Loucy (cell line): ENCODE measurements around the gene MOB3C.

Experiments
- H2AFZ ChIP-seq: fragments of 200-600 bp; sonication (generic); 2 replicates; pipeline ENCODE4 v1.6.0; 2016; ENCODE audit warnings: antibody characterized with exemption, mild to moderate bottlenecking, low read length, moderate library complexity
- H3F3A ChIP-seq: fragments of 200-600 bp; 2 replicates; pipeline ENCODE4 v1.6.0; 2016; ENCODE audit warnings: antibody characterized with exemption, low read depth, mild to moderate bottlenecking
- H3K27me3 ChIP-seq: fragments of 200-600 bp; sonication (generic); 2 replicates; pipeline ENCODE4 v1.6.1; 2014; ENCODE audit warnings: low read length, mild to moderate bottlenecking; ENCODE audit not compliant: insufficient read depth, poor library complexity, severe bottlenecking
- H3K36me3 ChIP-seq: fragments of 200-600 bp; sonication (generic); 2 replicates; pipeline ENCODE4 v1.6.1; 2016; ENCODE audit warnings: low read length; ENCODE audit not compliant: insufficient read depth
- H3K4me1 ChIP-seq: fragments of 200-600 bp; sonication (generic); 2 replicates; pipeline ENCODE4 v1.5.1; 2014; ENCODE audit warnings: low read length, mild to moderate bottlenecking; ENCODE audit not compliant: insufficient read depth, poor library complexity, severe bottlenecking
- H3K4me2 ChIP-seq: fragments of 200-600 bp; sonication (generic); 2 replicates; pipeline ENCODE4 v1.6.0; 2014; ENCODE audit warnings: antibody characterized with exemption, low read length, low read depth, mild to moderate bottlenecking; ENCODE audit not compliant: poor library complexity, severe bottlenecking
- H3K4me3 ChIP-seq: fragments of 200-600 bp; sonication (generic); 2 replicates; pipeline ENCODE4 v1.5.1; 2014; ENCODE audit warnings: low read length, mild to moderate bottlenecking, mixed read lengths; ENCODE audit not compliant: poor library complexity, severe bottlenecking
- H3K79me2 ChIP-seq: fragments of 200-600 bp; sonication (generic); 2 replicates; pipeline ENCODE4 v1.6.1; 2014; ENCODE audit warnings: low read length; ENCODE audit not compliant: insufficient read depth
- H3K9ac ChIP-seq: fragments of 200-600 bp; sonication (generic); 2 replicates; pipeline ENCODE4 v1.6.0; 2014; ENCODE audit warnings: mild to moderate bottlenecking, low read depth, low read length, moderate library complexity; ENCODE audit not compliant: poor library complexity, severe bottlenecking
- H3K9me2 ChIP-seq: fragments of 200-600 bp; sonication (generic); replicated peaks from 2 replicates; pipeline ENCODE4 v1.6.1; 2016; ENCODE audit warnings: low read depth, low read length, mixed read lengths
- H3K9me3 ChIP-seq: fragments of 200-600 bp; sonication (generic); 2 replicates; pipeline ENCODE4 v1.6.1; 2014; ENCODE audit warnings: mild to moderate bottlenecking, antibody characterized with exemption, low read length, low read depth; ENCODE audit not compliant: insufficient read depth
- H4K20me1 ChIP-seq: fragments of 200-600 bp; sonication (generic); 2 replicates; pipeline ENCODE4 v1.6.0; 2014; ENCODE audit warnings: antibody characterized with exemption, low read length, mild to moderate bottlenecking; ENCODE audit not compliant: insufficient read depth, poor library complexity, severe bottlenecking
- CTCF ChIP-seq: fragments of 200-600 bp; sonication (generic); conservative IDR thresholded peaks from 2 replicates; pipeline ENCODE4 v1.5.1; 2014; ENCODE audit warnings: mild to moderate bottlenecking, antibody characterized with exemption, low read length
- EZH2phosphoT487 ChIP-seq: fragments of 200-600 bp; IDR thresholded peaks from 2 replicates; pipeline ENCODE4 v1.6.1; 2018; ENCODE audit warnings: antibody characterized with exemption, mild to moderate bottlenecking, moderate library complexity, borderline replicate concordance

The MOB3C gene

DNA sequence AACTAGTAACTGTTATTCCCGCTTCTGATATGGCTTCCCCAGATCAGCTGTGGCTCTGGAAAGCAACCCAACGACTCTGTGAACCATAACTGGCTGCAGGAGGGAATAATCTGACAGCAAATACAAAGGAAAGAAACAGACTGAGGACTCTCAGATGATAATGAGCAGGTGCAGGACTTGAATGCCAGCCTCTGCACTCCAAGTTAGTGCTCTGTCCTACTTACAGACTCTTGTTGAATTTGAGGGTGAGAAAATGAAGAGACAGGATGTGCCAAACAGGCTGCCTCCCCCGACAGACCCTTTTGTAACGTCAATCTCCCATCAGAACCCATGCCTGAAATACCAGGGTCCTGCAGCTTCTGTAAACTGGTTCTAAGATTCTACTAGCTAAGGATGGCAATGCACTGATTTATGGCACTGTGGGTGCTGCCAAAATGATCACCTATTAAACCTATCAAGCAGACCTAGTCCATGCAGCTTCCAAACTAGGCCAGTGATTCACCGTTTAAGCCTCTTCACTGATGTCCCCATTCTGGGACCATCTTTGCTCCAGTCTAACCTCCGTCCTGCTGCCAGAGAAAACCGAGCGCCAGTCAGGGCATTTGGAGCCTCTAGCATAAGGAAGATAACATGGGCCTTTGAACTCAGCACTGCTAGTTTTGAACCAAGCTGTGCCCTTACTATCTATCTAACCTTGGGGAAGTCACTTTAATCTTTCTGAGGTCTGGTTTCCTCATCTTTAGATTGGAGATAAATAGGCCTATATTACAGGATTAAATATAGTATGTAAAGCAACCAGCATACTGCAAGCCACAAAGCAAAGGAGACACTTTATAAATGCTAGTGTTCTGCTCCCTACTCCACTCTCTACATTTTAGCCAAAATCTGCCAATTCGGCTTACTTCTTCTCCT is 17.3 kb downstream of the MOB3C start:
- Histone ChIP-seq H3K4me3 (no peak overlapping the region), H3F3A (no peaks in the 10 kb centered on the region), H3K9ac (no peak overlapping the region), H3K27me3 (no peaks in the 10 kb centered on the region), H3K9me2 (no peaks in the 10 kb centered on the region), H3K4me1 (peaks cover 45% of the 10 kb centered on the region), H4K20me1 (no peaks in the 10 kb centered on the region), H3K36me3 (no peaks in the 10 kb centered on the region), H2AFZ (no peak overlapping the region), H3K4me2 (peak overlapping the region; percentile 9), H3K79me2 (peaks cover 10% of the 10 kb centered on the region; the same call in 1 of the 2 replicates), H3K9me3 (no peaks in the 10 kb centered on the region)
- TF ChIP-seq CTCF (no peak), EZH2phosphoT487 (no peak)

DNA sequence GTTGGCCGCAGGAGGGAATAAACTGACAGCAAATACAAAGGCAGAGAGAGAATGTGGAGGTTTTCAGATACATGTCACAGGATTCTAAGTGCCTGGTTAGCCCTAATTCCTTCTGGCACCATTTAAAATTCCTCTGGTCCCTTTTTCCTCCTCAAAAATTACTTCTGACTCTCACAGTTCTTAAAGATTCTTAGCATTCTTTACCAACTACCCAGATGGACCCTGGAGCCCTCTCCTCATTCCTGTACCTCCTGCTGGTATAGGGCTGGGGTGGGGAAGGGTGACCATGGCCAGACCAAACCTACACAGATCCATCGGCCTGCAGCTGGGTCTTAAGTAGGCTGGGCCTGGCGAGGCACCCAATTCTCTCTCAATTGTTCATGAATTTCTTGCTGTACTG is 19.8 kb downstream of the MOB3C start:
- TF ChIP-seq EZH2phosphoT487: no peak
- no peak for TF ChIP-seq CTCF
- Histone ChIP-seq H4K20me1 (no peaks in the 10 kb centered on the region), H3F3A (no peaks in the 10 kb centered on the region), H3K9me3 (no peaks in the 10 kb centered on the region), H3K4me1 (peaks cover 33% of the 10 kb centered on the region), H3K27me3 (no peaks in the 10 kb centered on the region), H3K4me3 (no peak overlapping the region), H2AFZ (no peak overlapping the region), H3K4me2 (no peak overlapping the region), H3K9me2 (no peaks in the 10 kb centered on the region), H3K36me3 (peaks cover 10% of the 10 kb centered on the region; the same call in 1 of the 2 replicates), H3K9ac (no peak overlapping the region), H3K79me2 (no peaks in the 10 kb centered on the region)

DNA sequence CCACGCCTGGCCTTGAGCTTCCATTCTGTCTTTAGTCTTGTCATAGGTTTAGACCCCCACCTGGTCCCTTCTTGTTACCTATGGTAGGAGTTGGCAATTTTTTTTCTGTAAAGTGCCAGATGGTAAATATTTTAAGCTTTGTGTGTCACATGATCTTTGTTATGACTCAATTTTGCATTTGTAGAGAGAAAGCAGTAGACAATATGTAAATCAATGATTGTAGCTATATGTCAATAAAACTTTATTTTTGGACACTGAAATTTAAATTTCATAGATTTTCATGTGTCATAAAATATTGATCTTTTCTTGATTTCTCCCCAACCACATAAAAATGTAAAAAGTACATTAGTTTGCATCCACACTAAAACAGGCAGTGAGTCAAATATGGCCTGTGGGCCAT is 20.6 kb downstream of the MOB3C start:
- Histone ChIP-seq H3K4me1 (peaks cover 27% of the 10 kb centered on the region), H3K4me2 (no peak overlapping the region), H3K36me3 (peaks cover 15% of the 10 kb centered on the region; the same call in 1 of the 2 replicates), H3K9me3 (no peaks in the 10 kb centered on the region), H3F3A (no peaks in the 10 kb centered on the region), H3K4me3 (no peak overlapping the region), H3K27me3 (no peaks in the 10 kb centered on the region), H4K20me1 (no peaks in the 10 kb centered on the region), H3K9me2 (no peaks in the 10 kb centered on the region), H3K79me2 (no peaks in the 10 kb centered on the region), H2AFZ (no peak overlapping the region), H3K9ac (no peak overlapping the region)
- TF ChIP-seq EZH2phosphoT487 (no peak), CTCF (no peak)
